ENCODE measurements around the gene TEX261.

TEX261 gene

DNA sequence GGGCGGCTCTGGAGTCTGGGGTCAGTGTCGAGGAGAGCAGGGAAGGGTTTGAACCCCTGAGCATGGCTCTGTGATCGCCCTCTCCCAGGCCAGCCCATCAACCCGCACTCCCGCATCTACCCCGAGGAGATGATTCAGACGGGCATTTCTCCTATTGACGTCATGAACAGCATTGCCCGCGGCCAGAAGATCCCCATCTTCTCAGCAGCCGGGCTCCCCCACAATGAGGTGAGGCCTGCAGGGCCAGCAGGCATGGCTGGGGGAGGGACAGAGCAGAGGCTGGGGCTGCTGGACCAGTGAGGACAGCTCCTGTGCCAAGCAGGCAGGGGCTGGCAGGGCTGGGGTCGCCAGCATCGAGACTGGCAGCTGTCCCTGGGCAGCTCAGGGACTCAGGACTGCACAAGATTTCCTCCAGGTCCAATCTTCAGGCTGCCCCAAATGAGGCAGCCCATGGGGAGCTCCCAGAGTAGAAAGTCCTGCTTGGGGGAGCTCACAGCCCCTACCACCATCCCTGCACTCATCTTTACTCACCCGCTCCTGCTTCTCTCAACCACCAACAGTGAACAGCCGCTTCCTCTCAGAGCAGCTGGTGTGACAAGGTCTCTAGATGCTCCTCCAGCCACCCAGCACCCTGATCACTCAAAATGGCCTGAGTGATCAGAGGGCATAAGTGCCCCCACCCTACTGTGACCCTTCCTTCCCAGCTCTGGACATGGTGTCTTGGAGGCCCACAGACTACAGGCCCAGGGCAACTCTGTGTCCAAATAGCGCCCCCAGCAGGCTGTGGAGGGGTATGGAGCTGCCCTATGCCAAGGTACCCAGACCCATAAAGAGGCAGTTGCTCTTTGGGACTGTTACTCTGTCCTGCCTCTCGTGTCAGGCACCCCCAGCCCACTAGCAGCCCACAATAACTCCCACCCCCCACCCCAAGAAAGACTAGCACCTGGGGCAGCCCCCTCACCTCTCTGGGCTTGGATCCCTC lies 34.5 kb downstream of the TEX261 start:
- Histone ChIP-seq H3K4me1 (ENCODE audit: insufficient read depth, insufficient read length) (no peaks in the 10 kb centered on the region), H3K27me3 (ENCODE audit: insufficient read depth, insufficient read length) (peaks cover 31% of the 10 kb centered on the region), H3K36me3 (ENCODE audit: insufficient read depth, insufficient read length, low read length) (no peaks in the 10 kb centered on the region), H3K9me3 (ENCODE audit: insufficient read depth, low read length) (no peaks in the 10 kb centered on the region), H3K9ac (ENCODE audit: insufficient read length, low read depth) (no peak overlapping the region), H3K4me3 (ENCODE audit: insufficient read length, low read depth) (no peak overlapping the region)
- no peak for TF ChIP-seq YY1 (IDR thresholded peaks at IDR 0.05; ENCODE audit: insufficient read depth, insufficient read length)
- TF ChIP-seq SUZ12 (IDR thresholded peaks at IDR 0.05; ENCODE audit: extremely low read depth, insufficient read depth, insufficient read length), result no peak
- no peak for TF ChIP-seq ZNF274 (IDR thresholded peaks at IDR 0.05; ENCODE audit: low read depth, low read length)
- no peak for DNase-seq (ENCODE audit: low read depth, low spot score)

DNA sequence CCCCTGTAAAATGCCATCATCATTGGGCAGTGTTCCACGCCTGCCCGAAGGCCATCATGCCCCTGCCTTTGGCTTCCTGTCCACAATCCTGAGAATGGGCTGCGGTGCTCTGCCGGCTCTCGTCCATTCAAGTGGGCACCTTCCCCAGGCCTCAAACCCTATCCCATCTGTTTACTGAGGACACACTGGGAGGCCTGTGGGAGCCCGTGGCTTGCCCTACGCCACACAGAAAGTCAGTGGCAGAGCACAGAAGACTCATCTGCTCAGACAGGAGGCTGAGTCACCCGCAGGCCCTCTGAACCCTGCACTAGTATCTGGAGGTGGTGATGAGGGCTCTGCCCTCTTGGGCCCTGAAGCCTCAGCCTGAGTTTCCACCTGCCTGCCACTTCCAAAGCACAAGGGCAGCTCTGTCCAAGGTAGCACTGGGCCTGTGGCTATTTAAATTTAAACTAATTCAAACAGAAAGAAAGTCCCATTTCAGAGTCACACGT lies 35.4 kb downstream of the TEX261 start:
- no peaks in the 10 kb centered on the region for H3K4me1 ChIP-seq (ENCODE audit: insufficient read depth, insufficient read length)
- DNase-seq (ENCODE audit: low read depth, low spot score), result no peak
- no peak for TF ChIP-seq SUZ12 (IDR thresholded peaks at IDR 0.05; ENCODE audit: extremely low read depth, insufficient read depth, insufficient read length)
- TF ChIP-seq ZNF274 (IDR thresholded peaks at IDR 0.05; ENCODE audit: low read depth, low read length), result no peak
- TF ChIP-seq YY1 (IDR thresholded peaks at IDR 0.05; ENCODE audit: insufficient read depth, insufficient read length), result no peak
- no peak overlapping the region for H3K9ac ChIP-seq (ENCODE audit: insufficient read length, low read depth)
- no peaks in the 10 kb centered on the region for H3K36me3 ChIP-seq (ENCODE audit: insufficient read depth, insufficient read length, low read length)
- H3K4me3 ChIP-seq (ENCODE audit: insufficient read length, low read depth), result no peak overlapping the region
- H3K27me3 ChIP-seq (ENCODE audit: insufficient read depth, insufficient read length), result peaks cover 28% of the 10 kb centered on the region
- no peaks in the 10 kb centered on the region for H3K9me3 ChIP-seq (ENCODE audit: insufficient read depth, low read length)

DNA sequence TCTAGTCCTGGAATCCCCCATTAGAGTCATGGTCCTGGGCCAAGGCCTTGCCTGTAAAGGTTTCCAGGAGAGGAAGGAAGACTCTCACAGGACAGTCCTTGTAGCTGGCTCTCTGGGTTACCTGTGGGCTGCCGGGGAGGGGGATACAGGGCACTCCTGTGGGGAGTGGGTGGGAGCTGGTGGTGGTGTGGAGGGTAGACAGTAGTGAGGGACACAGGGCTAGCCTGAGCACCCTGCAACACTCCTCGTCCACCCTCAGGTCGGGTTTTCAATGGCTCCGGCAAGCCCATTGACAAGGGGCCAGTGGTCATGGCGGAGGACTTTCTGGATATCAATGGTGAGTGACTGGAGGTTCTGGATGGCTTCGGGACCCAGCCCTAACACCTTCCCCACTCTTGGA lies 35.9 kb downstream of the TEX261 start:
- Histone ChIP-seq H3K4me1 (ENCODE audit: insufficient read depth, insufficient read length) (no peaks in the 10 kb centered on the region), H3K9me3 (ENCODE audit: insufficient read depth, low read length) (no peaks in the 10 kb centered on the region), H3K36me3 (ENCODE audit: insufficient read depth, insufficient read length, low read length) (no peaks in the 10 kb centered on the region), H3K9ac (ENCODE audit: insufficient read length, low read depth) (no peak overlapping the region), H3K27me3 (ENCODE audit: insufficient read depth, insufficient read length) (peaks cover 23% of the 10 kb centered on the region), H3K4me3 (ENCODE audit: insufficient read length, low read depth) (no peak overlapping the region)
- no peak for DNase-seq (ENCODE audit: low read depth, low spot score)
- TF ChIP-seq SUZ12 (IDR thresholded peaks at IDR 0.05; ENCODE audit: extremely low read depth, insufficient read depth, insufficient read length), result no peak
- TF ChIP-seq YY1 (IDR thresholded peaks at IDR 0.05; ENCODE audit: insufficient read depth, insufficient read length), result no peak
- no peak for TF ChIP-seq ZNF274 (IDR thresholded peaks at IDR 0.05; ENCODE audit: low read depth, low read length)

DNA sequence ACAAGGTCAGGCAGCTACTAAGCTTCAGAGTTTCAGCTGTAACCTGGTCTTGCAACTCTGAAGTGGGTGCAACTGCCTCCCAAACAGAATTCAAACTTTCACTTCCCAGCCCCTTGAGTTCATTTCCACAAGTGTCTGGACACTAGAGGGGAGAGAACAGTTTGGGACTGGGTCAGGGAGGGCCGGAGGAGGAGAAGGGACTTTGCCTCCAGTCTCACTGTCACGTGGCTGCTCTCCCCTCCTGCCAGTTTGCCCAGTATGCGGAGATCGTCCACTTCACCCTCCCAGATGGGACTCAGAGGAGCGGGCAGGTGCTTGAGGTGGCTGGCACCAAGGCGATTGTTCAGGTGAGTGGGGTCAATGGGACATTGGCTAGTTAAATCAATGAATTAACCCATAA lies 36.9 kb downstream of the TEX261 start:
- Histone ChIP-seq H3K27me3 (ENCODE audit: insufficient read depth, insufficient read length) (peaks cover 14% of the 10 kb centered on the region), H3K9ac (ENCODE audit: insufficient read length, low read depth) (no peak overlapping the region), H3K4me3 (ENCODE audit: insufficient read length, low read depth) (no peak overlapping the region), H3K9me3 (ENCODE audit: insufficient read depth, low read length) (no peaks in the 10 kb centered on the region), H3K36me3 (ENCODE audit: insufficient read depth, insufficient read length, low read length) (no peaks in the 10 kb centered on the region), H3K4me1 (ENCODE audit: insufficient read depth, insufficient read length) (no peaks in the 10 kb centered on the region)
- no peak for DNase-seq (ENCODE audit: low read depth, low spot score)
- TF ChIP-seq YY1 (IDR thresholded peaks at IDR 0.05; ENCODE audit: insufficient read depth, insufficient read length) (no peak), SUZ12 (IDR thresholded peaks at IDR 0.05; ENCODE audit: extremely low read depth, insufficient read depth, insufficient read length) (no peak), ZNF274 (IDR thresholded peaks at IDR 0.05; ENCODE audit: low read depth, low read length) (no peak)

DNA sequence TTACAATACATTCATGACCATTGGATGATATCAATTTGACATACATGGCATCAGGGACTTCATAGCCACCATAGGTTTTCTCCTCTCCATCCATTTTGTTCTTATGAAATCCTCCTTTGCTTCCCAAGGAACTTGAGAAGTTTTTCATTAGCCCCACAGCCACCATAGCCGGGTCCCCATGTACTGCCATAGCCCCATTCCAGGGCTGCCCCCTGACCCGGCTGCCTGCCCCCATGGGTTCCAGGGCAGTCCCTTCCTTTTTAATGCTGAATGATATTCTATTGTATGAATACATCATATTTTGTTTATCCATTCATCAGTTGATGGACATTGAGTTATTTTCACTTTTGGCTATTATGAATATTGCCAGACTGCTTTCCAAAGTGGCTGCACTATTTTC lies 38.5 kb downstream of the TEX261 start:
- no peak overlapping the region for H3K4me3 ChIP-seq (ENCODE audit: insufficient read length, low read depth)
- TF ChIP-seq YY1 (IDR thresholded peaks at IDR 0.05; ENCODE audit: insufficient read depth, insufficient read length), result no peak
- peaks cover 6% of the 10 kb centered on the region for H3K27me3 ChIP-seq (ENCODE audit: insufficient read depth, insufficient read length)
- no peaks in the 10 kb centered on the region for H3K9me3 ChIP-seq (ENCODE audit: insufficient read depth, low read length)
- no peak overlapping the region for H3K9ac ChIP-seq (ENCODE audit: insufficient read length, low read depth)
- no peaks in the 10 kb centered on the region for H3K36me3 ChIP-seq (ENCODE audit: insufficient read depth, insufficient read length, low read length)
- no peak for DNase-seq (ENCODE audit: low read depth, low spot score)
- H3K4me1 ChIP-seq (ENCODE audit: insufficient read depth, insufficient read length), result no peaks in the 10 kb centered on the region

DNA sequence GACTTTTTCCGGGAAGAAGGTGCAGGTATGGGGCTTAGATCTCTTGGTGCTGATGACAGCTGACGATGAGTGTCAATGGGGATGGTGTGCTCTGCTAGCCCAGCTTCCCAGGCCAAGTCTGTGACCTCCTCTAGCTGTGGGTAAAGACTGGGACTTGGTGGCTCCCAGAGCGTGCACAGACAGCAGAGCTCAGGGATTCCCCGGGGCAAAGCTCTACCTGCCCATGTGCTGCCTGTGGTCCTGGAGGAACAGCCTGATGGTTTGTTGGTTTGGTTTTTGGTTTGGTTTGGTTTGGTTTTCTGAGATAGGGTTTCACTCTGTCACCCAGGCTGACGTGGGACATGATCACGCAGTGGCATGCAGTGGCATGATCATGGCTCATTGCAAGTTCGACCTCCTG lies 39.8 kb downstream of the TEX261 start:
- H3K9ac ChIP-seq (ENCODE audit: insufficient read length, low read depth), result no peak overlapping the region
- H3K4me1 ChIP-seq (ENCODE audit: insufficient read depth, insufficient read length), result no peaks in the 10 kb centered on the region
- peaks cover 6% of the 10 kb centered on the region for H3K27me3 ChIP-seq (ENCODE audit: insufficient read depth, insufficient read length)
- no peak for TF ChIP-seq YY1 (IDR thresholded peaks at IDR 0.05; ENCODE audit: insufficient read depth, insufficient read length)
- no peak for TF ChIP-seq ZNF274 (IDR thresholded peaks at IDR 0.05; ENCODE audit: low read depth, low read length)
- TF ChIP-seq SUZ12 (IDR thresholded peaks at IDR 0.05; ENCODE audit: extremely low read depth, insufficient read depth, insufficient read length), result no peak
- DNase-seq (ENCODE audit: low read depth, low spot score), result no peak
- no peak overlapping the region for H3K4me3 ChIP-seq (ENCODE audit: insufficient read length, low read depth)
- H3K36me3 ChIP-seq (ENCODE audit: insufficient read depth, insufficient read length, low read length), result no peaks in the 10 kb centered on the region
- H3K9me3 ChIP-seq (ENCODE audit: insufficient read depth, low read length), result no peaks in the 10 kb centered on the region

DNA sequence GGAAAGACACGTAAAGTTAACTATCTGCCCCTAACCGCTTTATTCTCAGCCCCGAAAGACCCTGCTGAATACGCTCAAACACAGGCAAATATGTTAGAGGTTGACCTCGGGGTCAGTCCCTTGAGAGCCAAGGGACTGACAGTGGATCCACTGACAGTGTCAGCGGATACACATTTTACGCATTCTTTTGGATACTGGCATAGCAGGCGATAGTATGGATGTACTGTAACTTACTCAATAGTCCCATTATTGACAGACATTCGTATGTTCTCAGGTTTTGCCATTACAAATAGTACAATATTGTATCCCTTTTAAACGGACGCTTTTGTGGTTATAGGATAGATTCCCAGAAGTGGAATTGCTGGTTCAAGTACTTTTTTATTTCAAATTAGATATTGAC lies 45.6 kb downstream of the TEX261 start:
- Histone ChIP-seq H3K9ac (ENCODE audit: insufficient read length, low read depth) (no peak overlapping the region), H3K4me1 (ENCODE audit: insufficient read depth, insufficient read length) (peaks cover 13% of the 10 kb centered on the region), H3K4me3 (ENCODE audit: insufficient read length, low read depth) (no peak overlapping the region), H3K27me3 (ENCODE audit: insufficient read depth, insufficient read length) (peaks cover 27% of the 10 kb centered on the region), H3K9me3 (ENCODE audit: insufficient read depth, low read length) (no peaks in the 10 kb centered on the region), H3K36me3 (ENCODE audit: insufficient read depth, insufficient read length, low read length) (no peaks in the 10 kb centered on the region)
- TF ChIP-seq ZNF274 (IDR thresholded peaks at IDR 0.05; ENCODE audit: low read depth, low read length) (no peak), YY1 (IDR thresholded peaks at IDR 0.05; ENCODE audit: insufficient read depth, insufficient read length) (no peak), SUZ12 (IDR thresholded peaks at IDR 0.05; ENCODE audit: extremely low read depth, insufficient read depth, insufficient read length) (no peak)
- no peak for DNase-seq (ENCODE audit: low read depth, low spot score)

Measured in NT2/D1 (cell line).